GM12878 (cell line): ENCODE measurements around the gene MEIOB. TPM values are rescaled to one million over a fixed set of nuclear protein-coding genes. Genes with fewer than 3 reads are reported as not detected.

Experiments used
- ATAC-seq: fragments of 200-7000 bp; cut with Tn5 transposase; 3 replicates; pipeline ENCODE4 v1.9.1; 2020; ENCODE audit warnings: mild to moderate bottlenecking, moderate library complexity
- BruUV-seq: library from RNA; stranded (reverse); fragments of 400-500 nt; replicated peaks from 2 replicates; lab custom pipeline; 2021; lab: Mats Ljungman, UMichigan
- CTCF ChIA-PET: fragments of 300-600 bp; sonication (Branson Sonifier 250); formaldehyde crosslinking; extraction: SDS; loops from one replicate; lab custom pipeline; 2021; ENCODE audit warnings: inconsistent platforms; lab: Yijun Ruan, JAX
- POLR2A ChIA-PET: fragments of 350-600 bp; formaldehyde crosslinking; extraction: SDS; loops from one replicate; lab custom pipeline; 2021; ENCODE audit warnings: inconsistent platforms; lab: Charles Lee
- RAD21 ChIA-PET: fragments of 300-600 bp; sonication (Branson Sonifier 250); formaldehyde crosslinking; loops from one replicate; lab custom pipeline; 2023; ENCODE audit warnings: antibody characterized with exemption; ENCODE audit not compliant: unreplicated experiment; lab: Charles Lee
- SMC1A ChIA-PET: fragments of 300-600 bp; sonication (Branson Sonifier 250); formaldehyde crosslinking; loops from one replicate; lab custom pipeline; 2023; ENCODE audit not compliant: unreplicated experiment, uncharacterized antibody; lab: Charles Lee
- DNase-seq: peaks from one replicate; pipeline ENCODE4 v3.0.0-alpha.2; 2011; ENCODE audit warnings: low read depth, low spot score
- FAIRE-seq: peaks from 3 replicates; lab custom pipeline; 2011; peaks lifted over from hg19 to GRCh38; lab: Jason Lieb, UNC
- H2AFZ ChIP-seq: 2 replicates; pipeline ENCODE4 v1.6.0; 2011; ENCODE audit warnings: low read depth, low read length, control low read depth; ENCODE audit not compliant: control insufficient read depth
- H3K27ac ChIP-seq: 2 replicates; pipeline ENCODE4 v1.5.1; 2011; ENCODE audit warnings: control low read depth; ENCODE audit not compliant: control insufficient read depth, insufficient read depth
- H3K27me3 ChIP-seq, 2 experiments: replicated peaks in 1 of 2; 2 replicates each; pipeline versions ENCODE4 v1.6.0 to v1.6.1; 2011; ENCODE audit warnings: low read length in 1 of 2; ENCODE audit not compliant: control insufficient read depth in 2 of 2, insufficient read depth in 2 of 2
- H3K36me3 ChIP-seq, 2 experiments: 2 replicates each; pipeline ENCODE4 v1.5.1; 2011; ENCODE audit warnings: low read length in 1 of 2; ENCODE audit not compliant: control insufficient read depth in 2 of 2, insufficient read depth in 2 of 2
- H3K4me1 ChIP-seq: 2 replicates; pipeline ENCODE4 v1.6.1; 2011; ENCODE audit warnings: mild to moderate bottlenecking, low read length, moderate library complexity, mixed read lengths; ENCODE audit not compliant: control insufficient read depth, insufficient read depth
- H3K4me2 ChIP-seq: 2 replicates; pipeline ENCODE4 v1.6.0; 2011; ENCODE audit warnings: control low read depth; ENCODE audit not compliant: control insufficient read depth, insufficient read depth
- H3K4me3 ChIP-seq: fragments of 200-600 bp; sonication (generic); 2 replicates; pipeline ENCODE4 v1.5.1; 2016
- H3K79me2 ChIP-seq: 2 replicates; pipeline ENCODE4 v1.6.0; 2011; ENCODE audit warnings: low read length; ENCODE audit not compliant: control insufficient read depth, insufficient read depth
- H3K9ac ChIP-seq: 2 replicates; pipeline ENCODE4 v1.8.0; 2011; ENCODE audit warnings: low read length, control low read depth, mixed read lengths; ENCODE audit not compliant: control insufficient read depth, insufficient read depth
- H3K9me3 ChIP-seq: replicated peaks from 3 replicates; pipeline ENCODE4 v1.5.1; 2011; ENCODE audit warnings: mild to moderate bottlenecking, low read length; ENCODE audit not compliant: control insufficient read depth, insufficient read depth
- H4K20me1 ChIP-seq: 2 replicates; pipeline ENCODE4 v1.6.0; 2011; ENCODE audit not compliant: control insufficient read depth, insufficient read depth
- BMI1 ChIP-seq: fragments of 450-650 bp; IDR thresholded peaks from 2 replicates; pipeline ENCODE4 v1.6.1; 2016; ENCODE audit warnings: mild to moderate bottlenecking, moderate library complexity, borderline replicate concordance
- CEBPB ChIP-seq, 2 experiments: fragments of 150-350 bp in 1 of 2; IDR thresholded peaks; 2 replicates each; pipeline ENCODE4 v1.6.1; 2012 to 2014; ENCODE audit warnings: low read depth in 2 of 2, low read length in 2 of 2, borderline replicate concordance in 1 of 2, inconsistent platforms in 1 of 2
- CHD2 ChIP-seq: IDR thresholded peaks from 2 replicates; pipeline ENCODE4 v1.6.1; 2011; ENCODE audit warnings: low read depth, low read length, improper control_type of control experiment, borderline replicate concordance
- CHD4 ChIP-seq: fragments of 200-600 bp; sonication (generic); IDR thresholded peaks from 2 replicates; pipeline ENCODE4 v1.6.1; 2016; ENCODE audit warnings: mild to moderate bottlenecking
- ETV6 ChIP-seq, 2 experiments: fragments of 450-650 bp in 1 of 2; IDR thresholded peaks in 1 of 2; conservative IDR thresholded peaks in 1 of 2; 2 replicates each; pipeline ENCODE4 v1.6.1; 2014; ENCODE audit warnings: antibody characterized with exemption in 1 of 2, borderline replicate concordance in 1 of 2, low read depth in 1 of 2, mild to moderate bottlenecking in 1 of 2, moderate library complexity in 1 of 2
- FOS ChIP-seq: IDR thresholded peaks from 3 replicates; pipeline ENCODE4 v1.6.1; 2011; ENCODE audit warnings: borderline replicate concordance; ENCODE audit not compliant: insufficient read length; ENCODE audit errors: extremely low read depth
- IRF3 ChIP-seq: fragments of 450-650 bp; IDR thresholded peaks from 2 replicates; pipeline ENCODE4 v1.6.1; 2014; ENCODE audit warnings: mild to moderate bottlenecking
- LARP7 ChIP-seq: fragments of 450-650 bp; IDR thresholded peaks from 2 replicates; pipeline ENCODE4 v1.6.1; 2017; ENCODE audit warnings: mild to moderate bottlenecking
- NFXL1 ChIP-seq: fragments of 450-650 bp; IDR thresholded peaks from 2 replicates; pipeline ENCODE4 v1.6.1; 2017; ENCODE audit warnings: antibody characterized with exemption, mild to moderate bottlenecking, borderline replicate concordance
- PAX8 ChIP-seq: fragments of 450-650 bp; IDR thresholded peaks from 2 replicates; pipeline ENCODE4 v1.6.1; 2017; ENCODE audit warnings: mild to moderate bottlenecking, moderate library complexity
- RUNX3 ChIP-seq: IDR thresholded peaks from 2 replicates; pipeline ENCODE4 v1.6.1; 2012; ENCODE audit warnings: low read length, inconsistent platforms
- SP1 ChIP-seq: IDR thresholded peaks from one replicate; pipeline ENCODE4 v1.6.1; 2011; ENCODE audit warnings: low read depth, low read length
- SPI1 ChIP-seq: IDR thresholded peaks from 2 replicates; pipeline ENCODE4 v1.6.1; 2011; ENCODE audit warnings: low read depth, mild to moderate bottlenecking, low read length, moderate library complexity, borderline replicate concordance; ENCODE audit not compliant: insufficient read depth
- WGBS: methylation state at CpG from one replicate; pipeline ENCODE4 v1.1.6; 2016; ENCODE audit warnings: low lambda C conversion rate; ENCODE audit not compliant: insufficient replicate concordance, insufficient coverage; ENCODE audit errors: missing lambda C conversion rate; 5-methylcytosine and 5-hydroxymethylcytosine counted together
- in situ Hi-C: fragments of 300-500 bp; cut with MboI; formaldehyde crosslinking; loops from 9 replicates; pipeline ENCODE4 v1.14.3; 2018; ENCODE audit warnings: mixed read lengths
- intact Hi-C: fragments of 100-400 bp; cut with micrococcal nuclease; formaldehyde crosslinking; loops from one replicate; pipeline ENCODE4 v1.14.2; 2022; ENCODE audit not compliant: unreplicated experiment
- polyA plus RNA-seq, 11 experiments: library from polyadenylated mRNA; depleted of rRNA in 4 of 11; unstranded in 6 of 11; stranded (reverse) in 5 of 11; fragments of >200 nt; fragmentation: Nextera tagmentation in 4 of 11; fragmentation: Illumina TruSeq in 1 of 11; extraction: Ambion mirVana in 4 of 11; extraction: Trizol in 1 of 11; gene quantifications; 1 replicate in 1 of 11; 2 replicates in 10 of 11; pipeline versions ENCODE4 v1.2.1 to v1.2.3, GENCODE V29; 2011 to 2016; ENCODE audit warnings: inconsistent platforms in 2 of 11, missing spikeins in 2 of 11, low read depth in 1 of 11
- total RNA-seq, 4 experiments: library from RNA; depleted of rRNA in 3 of 4; stranded (reverse); fragments of >200 nt in 3 of 4; fragmentation: Illumina TruSeq in 1 of 4; extraction: Trizol in 1 of 4; gene quantifications; 2 replicates each; pipeline versions ENCODE4 v1.2.1 to v1.2.3, GENCODE V29; 2013 to 2021
- TF ChIP-seq, protein P1 (sequence below): fragments of 450-650 bp; formaldehyde crosslinking; IDR thresholded peaks from 2 replicates; pipeline ENCODE4 v1.4.0; 2020; ENCODE audit warnings: mild to moderate bottlenecking, moderate library complexity
- TF ChIP-seq, protein P2 (sequence below): fragments of 450-650 bp; IDR thresholded peaks from 2 replicates; pipeline ENCODE4 v1.6.1; 2016; ENCODE audit warnings: mild to moderate bottlenecking

Gene MEIOB
- total and polyA plus RNA-seq, 10 of the 15 experiments (the other 5 are each of a cell fraction or from before 2014, with no cell fraction given), result 0.04 to 0.26 (median 0.09) TPM; not detected in 5

DNA sequence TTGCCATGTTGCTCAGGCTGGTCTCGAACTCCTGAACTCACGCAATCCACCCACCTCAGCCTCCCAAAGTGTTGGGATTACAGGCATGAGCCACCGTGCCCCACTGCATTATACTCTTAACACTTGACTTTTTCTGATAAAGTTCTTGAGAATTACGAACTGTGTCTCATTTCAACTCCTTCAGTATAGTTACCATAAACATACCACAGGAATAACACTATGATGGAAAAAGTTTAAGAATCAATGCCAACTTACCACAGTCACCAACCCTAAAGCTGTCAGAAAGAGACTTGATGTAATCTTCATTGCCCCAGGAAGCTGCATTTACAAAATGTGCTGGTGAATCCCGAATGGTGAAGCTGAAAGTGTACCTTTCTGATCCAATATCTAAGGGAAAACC is 10.2 kb downstream of the MEIOB start:
- no TSS peak for BruUV-seq
- ChIA-PET CTCF (interaction anchor here (0.8 to 3.2 kb wide), 5 partner anchors 15 to 279 kb away, joined by 3 to 21 read pairs (median 4); no protein-coding TSS in a partner anchor), RAD21 (no interaction called here), SMC1A (interaction anchor here (1.4 kb wide), 1 partner anchor 67 kb away, joined by 5 read pairs; no protein-coding TSS in a partner anchor), POLR2A (interaction anchor here (0.7 kb wide), 1 partner anchor 124 kb away, joined by 7 read pairs; no protein-coding TSS in a partner anchor)
- Histone ChIP-seq H4K20me1 (no peaks in the 10 kb centered on the region), H2AFZ (no peak overlapping the region), H3K4me3 (no peak overlapping the region), H3K36me3 (no peaks in the 10 kb centered on the region), H3K9me3 (no peaks in the 10 kb centered on the region), H3K9ac (no peak overlapping the region), H3K27me3 (peaks cover 3 to 6% of the 10 kb centered on the region in 2 experiments; a peak in 3 of 4 replicates), H3K4me2 (no peak overlapping the region), H3K27ac (no peak overlapping the region), H3K79me2 (no peaks in the 10 kb centered on the region), H3K4me1 (no peaks in the 10 kb centered on the region)
- FAIRE-seq (no peak), ATAC-seq (no peak), DNase-seq (no peak)
- intact Hi-C loops (loop anchor here (2.0 kb wide), 1 partner anchor 67 kb away; no protein-coding TSS in a partner anchor), in situ Hi-C loops (loop anchor here (10.0 kb wide), 2 partner anchors 73 to 283 kb away; partner anchors contain the start of gene RAB26)
- 25% methylated on average over 5 of the region's 5 CpGs for WGBS
- TF ChIP-seq CHD4 (no peak), SP1 (no peak), LARP7 (no peak), NFXL1 (no peak), BMI1 (no peak), PAX8 (no peak), ETV6 (conservative IDR thresholded peaks at IDR 0.05 in 1 of 2, IDR thresholded peaks at IDR 0.05 in 1 of 2; ENCODE audit: borderline replicate concordance in 1 of 2, low read depth in 1 of 2) (no peak), IRF3 (no peak), SPI1 (no peak), CEBPB (IDR thresholded peaks at IDR 0.05; ENCODE audit: borderline replicate concordance in 1 of 2, low read depth in 2 of 2, low read length in 2 of 2) (no peak), RUNX3 (no peak), CHD2 (no peak), FOS (no peak)
- TF ChIP-seq, protein P1, sequence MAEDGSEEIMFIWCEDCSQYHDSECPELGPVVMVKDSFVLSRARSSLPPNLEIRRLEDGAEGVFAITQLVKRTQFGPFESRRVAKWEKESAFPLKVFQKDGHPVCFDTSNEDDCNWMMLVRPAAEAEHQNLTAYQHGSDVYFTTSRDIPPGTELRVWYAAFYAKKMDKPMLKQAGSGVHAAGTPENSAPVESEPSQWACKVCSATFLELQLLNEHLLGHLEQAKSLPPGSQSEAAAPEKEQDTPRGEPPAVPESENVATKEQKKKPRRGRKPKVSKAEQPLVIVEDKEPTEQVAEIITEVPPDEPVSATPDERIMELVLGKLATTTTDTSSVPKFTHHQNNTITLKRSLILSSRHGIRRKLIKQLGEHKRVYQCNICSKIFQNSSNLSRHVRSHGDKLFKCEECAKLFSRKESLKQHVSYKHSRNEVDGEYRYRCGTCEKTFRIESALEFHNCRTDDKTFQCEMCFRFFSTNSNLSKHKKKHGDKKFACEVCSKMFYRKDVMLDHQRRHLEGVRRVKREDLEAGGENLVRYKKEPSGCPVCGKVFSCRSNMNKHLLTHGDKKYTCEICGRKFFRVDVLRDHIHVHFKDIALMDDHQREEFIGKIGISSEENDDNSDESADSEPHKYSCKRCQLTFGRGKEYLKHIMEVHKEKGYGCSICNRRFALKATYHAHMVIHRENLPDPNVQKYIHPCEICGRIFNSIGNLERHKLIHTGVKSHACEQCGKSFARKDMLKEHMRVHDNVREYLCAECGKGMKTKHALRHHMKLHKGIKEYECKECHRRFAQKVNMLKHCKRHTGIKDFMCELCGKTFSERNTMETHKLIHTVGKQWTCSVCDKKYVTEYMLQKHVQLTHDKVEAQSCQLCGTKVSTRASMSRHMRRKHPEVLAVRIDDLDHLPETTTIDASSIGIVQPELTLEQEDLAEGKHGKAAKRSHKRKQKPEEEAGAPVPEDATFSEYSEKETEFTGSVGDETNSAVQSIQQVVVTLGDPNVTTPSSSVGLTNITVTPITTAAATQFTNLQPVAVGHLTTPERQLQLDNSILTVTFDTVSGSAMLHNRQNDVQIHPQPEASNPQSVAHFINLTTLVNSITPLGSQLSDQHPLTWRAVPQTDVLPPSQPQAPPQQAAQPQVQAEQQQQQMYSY, result no peak
- TF ChIP-seq, protein P2, sequence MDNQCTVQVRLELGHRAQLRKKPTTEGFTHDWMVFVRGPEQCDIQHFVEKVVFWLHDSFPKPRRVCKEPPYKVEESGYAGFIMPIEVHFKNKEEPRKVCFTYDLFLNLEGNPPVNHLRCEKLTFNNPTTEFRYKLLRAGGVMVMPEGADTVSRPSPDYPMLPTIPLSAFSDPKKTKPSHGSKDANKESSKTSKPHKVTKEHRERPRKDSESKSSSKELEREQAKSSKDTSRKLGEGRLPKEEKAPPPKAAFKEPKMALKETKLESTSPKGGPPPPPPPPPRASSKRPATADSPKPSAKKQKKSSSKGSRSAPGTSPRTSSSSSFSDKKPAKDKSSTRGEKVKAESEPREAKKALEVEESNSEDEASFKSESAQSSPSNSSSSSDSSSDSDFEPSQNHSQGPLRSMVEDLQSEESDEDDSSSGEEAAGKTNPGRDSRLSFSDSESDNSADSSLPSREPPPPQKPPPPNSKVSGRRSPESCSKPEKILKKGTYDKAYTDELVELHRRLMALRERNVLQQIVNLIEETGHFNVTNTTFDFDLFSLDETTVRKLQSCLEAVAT, result no peak
